ENCODE data around the gene TTLL10. TPM values are rescaled to one million over a fixed set of nuclear protein-coding genes. Genes with fewer than 3 reads are reported as not detected.
"Not testable (repeated sequence)": the region's sequence is repeated elsewhere in the genome, so short reads cannot be mapped to it uniquely, and the experiment has no call there.

TTLL10 gene
- total RNA-seq, 2 experiments from 2014 or later, result not detected

GRCh38 chr1:1189111-1189510 lies 15.4 kb downstream of the TTLL10 start:
- no peaks in the 10 kb centered on the region for H3K36me3 Mint-ChIP-seq (ENCODE audit: low read depth)
- POLR2A ChIA-PET, result no interaction called here
- TF ChIP-seq CTCF (IDR thresholded peaks at IDR 0.05), result no peak
- no peaks in the 10 kb centered on the region for H3K4me1 Mint-ChIP-seq (ENCODE audit: low read depth)
- H3K4me3 Mint-ChIP-seq, result no peak overlapping the region
- H3K27ac Mint-ChIP-seq, result no peak overlapping the region
- intact Hi-C loops (cut with micrococcal nuclease), result no loop called here
- H3K9me3 Mint-ChIP-seq, result peaks cover 6% of the 10 kb centered on the region
- no peaks in the 10 kb centered on the region for H3K27me3 Mint-ChIP-seq
- DNase-seq (no peak), ATAC-seq (no peak)
- CTCF ChIA-PET, result no interaction called here

GRCh38 chr1:1191734-1192133 lies 18.1 kb downstream of the TTLL10 start:
- Mint-ChIP-seq H3K4me1 (ENCODE audit: low read depth) (peaks cover 4% of the 10 kb centered on the region), H3K36me3 (ENCODE audit: low read depth) (peaks cover 4% of the 10 kb centered on the region), H3K27ac (no peak overlapping the region), H3K27me3 (no peaks in the 10 kb centered on the region), H3K4me3 (no peak overlapping the region), H3K9me3 (peaks cover 16% of the 10 kb centered on the region)
- ATAC-seq (no peak), DNase-seq (no peak)
- ChIA-PET CTCF (interaction anchor here (0.9 to 1.5 kb wide), 3 partner anchors 9 to 207 kb away, joined by 3 to 5 read pairs (median 4); no protein-coding TSS in a partner anchor), POLR2A (interaction anchor here (0.9 kb wide), 1 partner anchor 206 kb away, joined by 3 read pairs; no protein-coding TSS in a partner anchor)
- intact Hi-C loops (cut with micrococcal nuclease), result no loop called here
- no peak for TF ChIP-seq CTCF (IDR thresholded peaks at IDR 0.05)

- POLR2A ChIA-PET, result interaction anchor here (1.0 to 2.1 kb wide), 6 partner anchors 9 to 23 kb away, joined by 3 to 6 read pairs (median 4); no protein-coding TSS in a partner anchor
- intact Hi-C loops (cut with micrococcal nuclease), result no loop called here
- no peak for TF ChIP-seq CTCF (IDR thresholded peaks at IDR 0.05)
Measured at GRCh38 chr1:1194723-1195122, 21.0 kb downstream of the TTLL10 start.

GRCh38 chr1:1195726-1196125 lies 22.0 kb downstream of the TTLL10 start:
- CTCF ChIA-PET; H3K27ac Mint-ChIP-seq; H3K4me3 Mint-ChIP-seq; H3K27me3 Mint-ChIP-seq; intact Hi-C loops (cut with micrococcal nuclease); DNase-seq; H3K36me3 Mint-ChIP-seq (ENCODE audit: low read depth); ATAC-seq: not testable (repeated sequence)
- POLR2A ChIA-PET, result interaction anchor here (1.0 to 2.1 kb wide), 6 partner anchors 9 to 24 kb away, joined by 3 to 6 read pairs (median 4); no protein-coding TSS in a partner anchor
- H3K4me1 Mint-ChIP-seq (ENCODE audit: low read depth), result peaks cover 14% of the 10 kb centered on the region
- peaks cover 16% of the 10 kb centered on the region for H3K9me3 Mint-ChIP-seq

More at GRCh38 chr1:1194723-1195122, 21.0 kb downstream of the TTLL10 start:
- Mint-ChIP-seq H3K9me3 (peaks cover 16% of the 10 kb centered on the region), H3K4me1 (ENCODE audit: low read depth) (peaks cover 8% of the 10 kb centered on the region), H3K4me3 (no peak overlapping the region), H3K27ac (no peak overlapping the region), H3K36me3 (ENCODE audit: low read depth) (peaks cover 4% of the 10 kb centered on the region), H3K27me3 (no peaks in the 10 kb centered on the region)
- DNase-seq (no peak), ATAC-seq (no peak)
- CTCF ChIA-PET, result interaction anchor here (1.3 kb wide), 1 partner anchor 16 kb away, joined by 3 read pairs; no protein-coding TSS in a partner anchor

GRCh38 chr1:1196431-1197187 lies 22.9 kb downstream of the TTLL10 start:
- Mint-ChIP-seq H3K27ac (no peak overlapping the region), H3K36me3 (ENCODE audit: low read depth) (peaks cover 4% of the 10 kb centered on the region), H3K4me1 (ENCODE audit: low read depth) (peaks cover 14% of the 10 kb centered on the region), H3K4me3 (no peak overlapping the region), H3K9me3 (peaks cover 16% of the 10 kb centered on the region), H3K27me3 (no peaks in the 10 kb centered on the region)
- intact Hi-C loops (cut with micrococcal nuclease), result no loop called here
- POLR2A ChIA-PET, result interaction anchor here (1.0 to 2.1 kb wide), 6 partner anchors 8 to 25 kb away, joined by 3 to 6 read pairs (median 4); no protein-coding TSS in a partner anchor
- CTCF ChIA-PET, result no interaction called here
- no peak for TF ChIP-seq CTCF (IDR thresholded peaks at IDR 0.05)
- no peak for ATAC-seq
- no peak for DNase-seq

Data from activated CD8-positive, alpha-beta T cell treated with anti-CD3 and anti-CD28 coated beads for 36 hours (primary cell).